Right kidney (tissue), 1 donor: ENCODE results near the gene PRKCE.

Source experiments
- DNase-seq: peaks from one replicate; pipeline ENCODE4 v3.0.0-alpha.2; 2016

PRKCE gene

DNA sequence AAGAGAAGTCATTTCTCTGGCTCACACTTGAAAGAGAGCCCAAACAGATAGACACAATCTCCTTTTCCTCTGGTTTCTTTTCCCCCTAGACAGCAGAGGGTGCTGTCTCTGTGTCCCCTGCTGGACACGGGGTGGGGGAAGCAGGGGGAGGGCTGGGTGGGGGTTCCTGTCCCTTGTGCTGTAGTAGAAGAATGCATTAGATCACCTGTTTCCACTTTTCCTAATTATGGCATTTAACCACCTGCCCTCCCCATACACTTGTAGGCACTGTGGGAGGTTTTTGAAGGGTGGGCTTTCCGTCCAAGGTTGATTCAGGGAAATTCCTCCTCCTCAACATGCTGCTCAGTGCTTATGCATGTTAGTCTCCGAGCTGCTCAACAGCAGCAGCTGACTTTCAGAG lies 439.5 kb downstream of the PRKCE start:
- no peak for DNase-seq

DNA sequence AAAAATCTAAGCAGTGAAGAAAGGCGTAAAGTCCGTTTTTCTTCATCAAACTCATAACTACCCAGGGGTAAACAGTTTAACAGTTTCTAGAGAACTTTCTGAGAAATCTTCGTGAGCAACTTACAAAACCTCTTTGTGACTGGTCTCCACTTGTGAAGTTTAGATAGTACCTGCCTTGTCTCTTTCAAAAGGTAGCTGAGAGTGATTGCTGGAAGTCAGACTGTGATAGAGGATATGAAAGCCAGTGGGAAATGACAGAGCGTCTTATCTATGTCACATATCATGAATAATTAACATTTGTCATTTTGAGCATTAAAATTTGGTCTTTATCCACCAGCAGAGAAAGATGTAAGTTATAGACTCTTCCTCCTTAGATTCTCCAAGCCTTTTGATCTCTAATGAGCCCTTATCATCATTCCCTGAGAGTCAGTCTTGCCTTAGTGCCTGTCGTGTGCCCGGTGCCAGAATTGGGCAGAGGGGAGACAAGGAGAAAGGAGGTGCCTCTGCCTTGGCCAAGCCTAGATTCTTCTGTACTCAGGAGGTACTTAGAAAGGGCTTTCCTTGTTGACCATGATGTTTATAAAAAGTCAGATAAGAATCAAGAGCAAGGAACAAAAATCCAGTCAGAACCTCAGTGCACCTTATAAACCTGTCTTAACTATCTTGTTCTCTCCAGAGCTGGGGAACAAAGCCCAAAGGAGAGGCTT lies 440.6 kb downstream of the PRKCE start:
- DNase-seq: no peak

- DNase-seq: no peak
Observed at GRCh38 chr2:46094689-46095088, 443.2 kb downstream of the PRKCE start.

DNA sequence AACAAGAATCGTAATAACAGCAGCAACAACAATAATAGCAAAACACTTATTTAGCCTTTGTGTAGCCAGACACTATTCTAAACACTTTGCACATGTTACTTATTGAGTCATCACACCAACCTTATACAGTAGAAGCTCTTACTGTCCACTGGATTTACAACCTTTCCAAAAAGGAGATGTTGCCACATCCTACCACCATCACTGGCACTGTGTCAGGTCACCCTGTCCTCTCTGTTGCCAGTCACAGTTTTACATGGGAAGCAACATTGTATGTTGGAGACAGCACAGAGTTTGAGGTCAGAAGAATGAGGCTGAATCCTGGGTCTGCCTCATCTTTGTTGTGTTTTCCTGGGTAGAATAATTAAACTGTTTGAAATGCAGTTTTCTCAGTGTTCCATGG lies 444.4 kb downstream of the PRKCE start:
- DNase-seq: no peak

DNA sequence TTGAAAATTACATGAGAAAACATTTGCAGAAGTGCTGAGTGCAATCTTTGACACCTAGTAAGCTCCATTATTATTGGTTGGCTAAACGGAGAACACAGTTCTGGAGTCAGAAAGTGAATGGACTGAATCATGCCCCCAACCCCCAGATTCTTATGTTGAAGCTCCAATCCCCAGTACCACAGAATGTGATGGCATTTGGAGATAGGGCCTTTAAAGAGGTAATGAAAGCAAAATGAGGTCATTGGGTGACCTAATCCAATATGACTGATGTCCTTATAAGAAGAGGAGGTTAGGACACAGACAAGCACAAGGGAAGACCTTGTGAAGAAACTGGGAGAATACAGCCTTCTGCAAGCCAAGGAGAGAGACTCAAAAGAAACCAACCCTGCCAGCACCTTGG lies 444.8 kb downstream of the PRKCE start:
- DNase-seq: no peak

- peak; percentile 61 for DNase-seq
Observed at GRCh38 chr2:46097714-46098480, 446.4 kb downstream of the PRKCE start.

DNA sequence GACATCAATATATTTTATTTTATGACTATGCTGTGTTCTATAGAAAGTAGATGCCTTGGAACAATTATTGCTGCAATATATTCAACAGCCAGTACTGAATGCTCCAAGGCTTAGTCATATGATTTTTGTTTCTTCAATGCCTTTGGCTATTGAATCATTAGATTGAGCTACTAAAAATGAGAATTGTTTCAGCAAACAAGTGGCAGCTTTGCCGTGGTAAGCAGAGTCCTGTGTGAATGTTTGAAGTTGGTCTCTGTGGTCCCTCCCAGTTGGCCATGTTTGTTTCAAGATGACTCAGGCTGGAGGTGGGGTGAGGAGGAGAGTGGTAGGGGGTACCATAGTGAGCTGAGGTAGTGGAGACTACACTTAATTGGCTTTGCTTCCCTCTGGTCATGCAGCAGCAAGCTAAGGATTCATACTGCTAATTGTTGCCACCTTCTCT lies 447.2 kb downstream of the PRKCE start:
- no peak for DNase-seq

DNA sequence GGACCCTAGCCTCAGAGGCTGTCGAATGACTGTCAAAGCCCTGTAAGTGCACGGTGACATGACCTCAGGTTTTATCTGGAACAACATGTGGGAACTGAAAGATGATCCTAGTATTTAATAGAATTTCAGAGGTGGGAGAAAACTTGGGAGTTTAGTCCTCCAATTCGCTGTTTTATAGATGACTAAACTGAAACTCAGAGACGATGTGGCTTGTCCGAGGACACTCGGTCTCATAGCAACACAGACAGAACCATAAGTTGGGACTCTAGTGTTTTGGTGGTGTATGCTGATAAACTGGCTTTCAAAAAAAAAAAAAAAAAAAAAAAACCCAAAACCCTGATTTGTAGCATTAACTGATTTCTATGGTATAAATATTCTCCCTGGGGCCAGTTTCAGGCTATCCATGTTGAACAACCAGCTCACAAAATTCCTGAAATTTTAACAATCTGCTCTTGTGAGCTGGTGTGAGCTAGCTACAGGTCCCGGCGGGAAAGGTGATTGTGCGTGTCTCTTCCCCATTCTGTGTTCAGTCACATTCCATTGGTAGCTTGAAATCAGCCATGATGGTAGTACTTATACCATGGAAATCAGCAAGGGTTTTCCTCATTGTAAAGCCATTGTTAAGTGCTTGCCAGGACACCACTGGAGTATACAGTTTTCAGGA lies 450.2 kb downstream of the PRKCE start:
- no peak for DNase-seq

DNA sequence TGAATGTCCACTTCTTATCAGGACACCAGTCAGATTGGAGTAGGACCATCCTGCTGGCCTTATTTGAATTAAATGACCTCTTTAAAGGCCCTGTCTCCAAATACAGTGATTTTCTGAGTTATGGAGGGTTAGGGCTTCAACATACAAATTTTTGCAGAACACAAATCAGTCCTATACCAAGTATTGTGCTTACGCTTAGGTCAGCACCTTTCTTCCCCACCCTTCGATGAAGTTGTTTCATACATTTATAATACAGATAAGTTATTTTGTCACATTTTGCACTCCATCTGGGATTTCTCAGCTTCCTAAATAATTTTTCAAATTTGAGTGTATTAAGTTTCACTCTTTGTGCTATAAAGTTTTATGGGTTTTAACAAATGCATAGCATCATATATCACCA lies 455.2 kb downstream of the PRKCE start:
- no peak for DNase-seq

DNA sequence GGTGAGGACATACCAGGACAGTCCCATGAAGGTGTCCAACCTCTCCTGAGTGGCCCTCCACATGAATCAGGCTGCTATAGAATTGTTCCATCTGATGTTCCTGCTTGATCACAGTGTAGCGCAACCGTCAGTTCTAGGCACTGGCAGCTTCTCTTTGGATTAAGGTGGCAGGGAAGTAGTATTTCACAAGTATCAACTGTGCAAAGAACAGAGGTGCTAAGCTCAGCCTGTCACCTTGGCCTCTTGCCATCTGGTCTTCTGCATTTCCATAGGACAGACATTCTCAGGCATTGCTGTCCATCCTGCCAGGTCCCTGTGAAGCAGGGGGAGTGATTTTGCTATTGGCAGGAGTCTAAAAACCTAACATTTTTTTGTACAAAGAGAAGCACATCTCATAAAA lies 463.5 kb downstream of the PRKCE start:
- no peak for DNase-seq

DNA sequence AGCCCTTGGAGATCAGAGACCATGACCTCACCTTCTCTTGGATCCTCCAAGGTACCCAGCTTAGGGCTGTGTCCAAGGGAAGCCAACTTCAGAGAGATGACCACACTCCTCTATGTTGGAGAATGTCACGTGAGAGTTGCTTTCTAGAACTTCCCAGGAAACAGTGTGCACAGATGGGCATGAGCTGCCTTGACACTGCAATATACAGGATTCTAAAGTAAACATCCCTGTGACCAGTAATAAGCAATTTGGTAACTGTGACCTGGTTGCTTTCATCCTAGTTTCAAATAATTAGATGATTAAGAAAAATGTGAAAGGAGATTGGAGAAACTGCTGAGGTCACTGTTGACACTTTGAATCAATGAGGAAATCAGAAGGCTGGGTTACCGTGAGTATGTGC lies 464.7 kb downstream of the PRKCE start:
- no peak for DNase-seq

GRCh38 chr2:46116553-46116991 lies 465.1 kb downstream of the PRKCE start:
- DNase-seq: no peak

GRCh38 chr2:46117379-46117778 lies 465.9 kb downstream of the PRKCE start:
- DNase-seq: no peak

- DNase-seq: no peak
Observed at GRCh38 chr2:46117994-46118393, 466.5 kb downstream of the PRKCE start.

- DNase-seq: no peak
Observed at GRCh38 chr2:46118656-46119371, 467.3 kb downstream of the PRKCE start.

GRCh38 chr2:46119453-46119852 lies 468.0 kb downstream of the PRKCE start:
- DNase-seq: no peak

DNA sequence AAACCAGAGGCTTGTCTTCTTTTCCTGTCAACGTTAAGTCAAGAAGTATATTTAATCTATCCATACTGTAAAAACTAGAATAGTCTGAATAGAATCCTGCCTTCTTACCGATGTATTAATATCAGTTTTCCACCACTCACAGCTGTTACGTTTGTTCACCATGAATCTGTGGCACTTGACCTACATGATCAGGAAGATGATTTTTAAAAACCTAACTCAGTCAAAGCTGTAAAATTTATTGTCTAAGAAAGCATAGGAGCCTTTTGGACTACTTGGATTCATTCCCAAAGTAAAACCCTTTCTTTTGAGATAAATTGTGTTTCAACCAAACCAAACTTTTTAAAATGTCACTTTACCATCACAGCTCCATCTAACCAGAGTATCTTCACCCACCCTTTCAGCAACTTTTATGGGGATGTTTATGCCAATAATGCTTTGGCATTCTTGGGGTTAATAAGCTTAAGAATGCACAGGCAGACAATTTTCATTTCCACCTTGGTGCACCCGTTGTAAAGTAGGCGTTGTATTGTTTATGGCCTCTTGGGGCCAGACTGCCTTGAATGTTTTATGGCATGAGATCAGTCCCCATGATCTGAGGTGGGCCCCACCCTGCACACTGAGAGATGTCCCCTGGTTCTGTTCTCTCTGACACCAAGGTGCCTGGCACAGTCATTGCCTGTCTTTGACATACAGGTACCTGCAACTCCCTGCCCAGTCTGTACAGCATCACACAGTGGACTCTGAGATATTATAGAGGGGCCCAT lies 469.5 kb downstream of the PRKCE start:
- DNase-seq: no peak

- no peak for DNase-seq
Observed at GRCh38 chr2:46122318-46122976, 471.0 kb downstream of the PRKCE start.

GRCh38 chr2:46123013-46123412 lies 471.5 kb downstream of the PRKCE start:
- no peak for DNase-seq

DNA sequence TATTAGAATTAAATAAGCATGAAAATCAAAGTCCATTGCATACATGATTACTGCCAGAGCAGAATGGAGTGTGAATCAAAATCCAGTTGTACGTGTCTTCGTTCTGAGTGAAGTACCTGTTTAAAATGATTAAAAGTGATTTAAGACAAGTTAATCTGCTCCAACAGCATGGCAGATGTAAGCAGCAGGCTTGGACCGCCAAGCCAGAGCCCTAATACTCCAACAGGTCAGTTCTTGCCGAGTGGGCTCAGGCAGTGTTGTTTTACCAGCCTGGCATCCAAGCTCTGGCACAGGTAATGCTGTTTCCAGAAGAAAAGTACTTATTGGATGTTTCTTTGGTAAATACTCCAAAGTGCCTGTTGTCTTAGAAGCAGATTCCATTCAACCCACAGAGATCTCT lies 474.3 kb downstream of the PRKCE start:
- DNase-seq: no peak

GRCh38 chr2:46126571-46126970 lies 475.1 kb downstream of the PRKCE start:
- DNase-seq: no peak
